NCI-H2227 (cell line): ENCODE measurements around the gene TMEM79.
A peak's percentile ranks its signal among the peaks of the same experiment; 100 is the strongest.
"Not testable (repeated sequence)": the region's sequence is repeated elsewhere in the genome, so short reads cannot be mapped to it uniquely, and the experiment has no call there.

Source experiments
- DNase-seq: peaks from one replicate; lab custom pipeline; 2025; ENCODE audit not compliant: unreplicated experiment; lab: John Stamatoyannopoulos, UW

The TMEM79 gene

GRCh38 chr1:156298852-156299357 lies 14.8 kb downstream of the TMEM79 start, which contains the start of gene VHLL:
TSS of gene VHLL (minus strand) at chr1:156299307. CDS start at chr1:156299189, 118 bp downstream.
- no peak for DNase-seq

- DNase-seq: no peak
These were observed 19.1 kb downstream of the TMEM79 start for GRCh38 chr1:156303241-156303640.

GRCh38 chr1:156305215-156305614 lies 21.1 kb downstream of the TMEM79 start:
- DNase-seq: no peak

GRCh38 chr1:156308078-156308477 lies 24.0 kb downstream of the TMEM79 start:
- no peak for DNase-seq

GRCh38 chr1:156310962-156311361 lies 26.8 kb downstream of the TMEM79 start:
- no peak for DNase-seq

- DNase-seq: no peak
These were observed 32.8 kb downstream of the TMEM79 start for GRCh38 chr1:156316909-156317308.

GRCh38 chr1:156319664-156320063 lies 35.5 kb downstream of the TMEM79 start:
- DNase-seq: peak; percentile 22

GRCh38 chr1:156320560-156320959 lies 36.4 kb downstream of the TMEM79 start:
- no peak for DNase-seq

- DNase-seq: not testable (repeated sequence)
These were observed 39.1 kb downstream of the TMEM79 start for GRCh38 chr1:156323179-156323578.

- peak; percentile 13 for DNase-seq
These were observed 52.1 kb downstream of the TMEM79 start for GRCh38 chr1:156336242-156336641.

GRCh38 chr1:156337052-156337887 lies 53.1 kb downstream of the TMEM79 start:
- DNase-seq: no peak

- DNase-seq: peak; percentile 48
These were observed 53.7 kb downstream of the TMEM79 start for GRCh38 chr1:156337888-156338179.

GRCh38 chr1:156338180-156338976 lies 54.3 kb downstream of the TMEM79 start, which contains the start of the genes CCT3 and TSACC:
TSS of gene CCT3 (minus strand) at chr1:156338292. CDS start at chr1:156338184, 108 bp downstream.
TSS of gene TSACC (plus strand) at chr1:156338526. CDS start at chr1:156339758, 1,232 bp downstream.
- DNase-seq: peak; percentile 100
